ENCODE data around the gene TEDC2.

DNA sequence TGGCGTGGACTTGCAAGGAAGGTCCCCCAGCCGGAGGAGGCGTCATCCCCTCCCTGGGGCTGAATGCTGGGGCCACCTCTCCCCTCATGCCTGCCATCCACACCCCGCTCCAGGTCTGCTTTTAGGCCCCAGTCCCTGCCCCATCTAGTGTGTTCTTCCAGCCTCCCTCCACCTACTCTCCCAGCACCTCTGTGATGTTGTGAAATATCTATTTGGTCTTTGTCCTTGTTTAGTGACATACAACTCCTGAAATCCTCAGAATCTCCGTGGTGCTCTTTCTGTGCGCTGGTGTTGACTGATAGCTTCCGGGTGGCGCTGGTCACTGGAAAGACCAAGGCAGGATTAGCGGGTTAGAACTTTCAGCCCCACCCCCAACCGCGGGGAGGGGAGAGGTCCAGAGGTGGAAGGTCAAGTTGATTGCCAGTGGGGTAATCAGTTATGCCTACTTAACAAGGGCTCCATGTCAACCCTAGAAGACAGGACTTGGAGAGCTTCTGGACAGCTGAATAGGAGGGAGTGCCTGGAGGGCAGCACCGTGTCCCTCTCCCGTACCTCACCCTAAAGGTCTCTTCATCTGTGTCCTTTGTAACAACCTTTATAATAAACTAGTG, 25.1 kb downstream of the TEDC2 start:
- TF ChIP-seq, protein P1, sequence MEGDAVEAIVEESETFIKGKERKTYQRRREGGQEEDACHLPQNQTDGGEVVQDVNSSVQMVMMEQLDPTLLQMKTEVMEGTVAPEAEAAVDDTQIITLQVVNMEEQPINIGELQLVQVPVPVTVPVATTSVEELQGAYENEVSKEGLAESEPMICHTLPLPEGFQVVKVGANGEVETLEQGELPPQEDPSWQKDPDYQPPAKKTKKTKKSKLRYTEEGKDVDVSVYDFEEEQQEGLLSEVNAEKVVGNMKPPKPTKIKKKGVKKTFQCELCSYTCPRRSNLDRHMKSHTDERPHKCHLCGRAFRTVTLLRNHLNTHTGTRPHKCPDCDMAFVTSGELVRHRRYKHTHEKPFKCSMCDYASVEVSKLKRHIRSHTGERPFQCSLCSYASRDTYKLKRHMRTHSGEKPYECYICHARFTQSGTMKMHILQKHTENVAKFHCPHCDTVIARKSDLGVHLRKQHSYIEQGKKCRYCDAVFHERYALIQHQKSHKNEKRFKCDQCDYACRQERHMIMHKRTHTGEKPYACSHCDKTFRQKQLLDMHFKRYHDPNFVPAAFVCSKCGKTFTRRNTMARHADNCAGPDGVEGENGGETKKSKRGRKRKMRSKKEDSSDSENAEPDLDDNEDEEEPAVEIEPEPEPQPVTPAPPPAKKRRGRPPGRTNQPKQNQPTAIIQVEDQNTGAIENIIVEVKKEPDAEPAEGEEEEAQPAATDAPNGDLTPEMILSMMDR (IDR thresholded peaks at IDR 0.05) = no peak
- TF ChIP-seq POLR2A (IDR thresholded peaks at IDR 0.05) = no peak
